Chondrocyte (in vitro differentiated cells): ENCODE data around the gene RPH3AL. TPM values are rescaled to one million over a fixed set of nuclear protein-coding genes. Genes with fewer than 3 reads are reported as not detected.
"Not testable (repeated sequence)": the region's sequence is repeated elsewhere in the genome, so short reads cannot be mapped to it uniquely, and the experiment has no call there.

ENCODE experiments used
- DNase-seq: peaks from one replicate; pipeline ENCODE4 v3.0.0; 2021; ENCODE audit warnings: mixed read lengths, low spot score
- H3K27ac Mint-ChIP-seq: one replicate; pipeline ENCODE4 v1.8.0; 2021; ENCODE audit warnings: mild to moderate bottlenecking, moderate library complexity, mixed read lengths; ENCODE audit not compliant: unreplicated experiment
- H3K27me3 Mint-ChIP-seq: 2 replicates; pipeline ENCODE4 v1.8.0; 2021; ENCODE audit warnings: low read depth, mixed read lengths
- H3K36me3 Mint-ChIP-seq: 2 replicates; pipeline ENCODE4 v1.8.0; 2021; ENCODE audit warnings: low read depth, mixed read lengths
- H3K4me1 Mint-ChIP-seq: 2 replicates; pipeline ENCODE4 v1.8.0; 2021; ENCODE audit warnings: low read depth, mild to moderate bottlenecking, mixed read lengths
- H3K4me3 Mint-ChIP-seq: one replicate; pipeline ENCODE4 v1.8.0; 2021; ENCODE audit warnings: mild to moderate bottlenecking, moderate library complexity, mixed read lengths; ENCODE audit not compliant: unreplicated experiment
- H3K9me3 Mint-ChIP-seq: 2 replicates; pipeline ENCODE4 v1.8.0; 2021; ENCODE audit warnings: low read depth, mixed read lengths
- total RNA-seq: library from RNA; stranded (reverse); gene quantifications from 3 replicates; pipeline ENCODE4 v1.2.1, GENCODE V29; 2021
- TF ChIP-seq, protein P1 (sequence below): fragments of 200-600 bp; sonication (generic); IDR thresholded peaks from 2 replicates; pipeline ENCODE4 v1.5.0; 2021; ENCODE audit warnings: antibody characterized with exemption, mild to moderate bottlenecking, moderate library complexity

The RPH3AL gene
- total RNA-seq, 1 donor from 2014 or later: 4.1 TPM

DNA sequence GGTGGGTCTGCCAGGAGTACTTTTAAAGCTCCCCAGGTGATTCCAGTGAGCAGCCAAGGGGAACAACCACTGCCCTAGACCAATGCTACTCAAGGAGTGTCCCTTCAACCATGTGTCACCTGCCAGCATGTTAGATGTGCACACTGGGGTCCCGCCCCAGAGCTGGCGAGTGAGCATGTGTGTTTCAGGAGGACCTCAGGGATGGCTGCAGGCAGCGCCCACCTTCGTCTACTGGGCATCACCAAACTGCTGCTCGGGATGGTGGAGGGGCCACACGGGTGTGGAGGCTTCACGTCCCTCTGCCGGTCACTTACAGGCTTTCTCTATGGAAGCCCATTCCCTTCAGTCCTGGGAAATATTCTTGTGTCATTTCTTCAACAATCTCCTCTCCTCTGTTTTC lies 142.2 kb downstream of the RPH3AL start:
- Mint-ChIP-seq H3K4me1 (no peaks in the 10 kb centered on the region), H3K9me3 (peaks cover 4% of the 10 kb centered on the region), H3K27ac (no peak overlapping the region), H3K27me3 (peaks cover 9% of the 10 kb centered on the region), H3K36me3 (peaks cover 1% of the 10 kb centered on the region), H3K4me3 (no peak overlapping the region)
- DNase-seq: no peak
- TF ChIP-seq, protein P1, sequence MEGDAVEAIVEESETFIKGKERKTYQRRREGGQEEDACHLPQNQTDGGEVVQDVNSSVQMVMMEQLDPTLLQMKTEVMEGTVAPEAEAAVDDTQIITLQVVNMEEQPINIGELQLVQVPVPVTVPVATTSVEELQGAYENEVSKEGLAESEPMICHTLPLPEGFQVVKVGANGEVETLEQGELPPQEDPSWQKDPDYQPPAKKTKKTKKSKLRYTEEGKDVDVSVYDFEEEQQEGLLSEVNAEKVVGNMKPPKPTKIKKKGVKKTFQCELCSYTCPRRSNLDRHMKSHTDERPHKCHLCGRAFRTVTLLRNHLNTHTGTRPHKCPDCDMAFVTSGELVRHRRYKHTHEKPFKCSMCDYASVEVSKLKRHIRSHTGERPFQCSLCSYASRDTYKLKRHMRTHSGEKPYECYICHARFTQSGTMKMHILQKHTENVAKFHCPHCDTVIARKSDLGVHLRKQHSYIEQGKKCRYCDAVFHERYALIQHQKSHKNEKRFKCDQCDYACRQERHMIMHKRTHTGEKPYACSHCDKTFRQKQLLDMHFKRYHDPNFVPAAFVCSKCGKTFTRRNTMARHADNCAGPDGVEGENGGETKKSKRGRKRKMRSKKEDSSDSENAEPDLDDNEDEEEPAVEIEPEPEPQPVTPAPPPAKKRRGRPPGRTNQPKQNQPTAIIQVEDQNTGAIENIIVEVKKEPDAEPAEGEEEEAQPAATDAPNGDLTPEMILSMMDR: no peak

DNA sequence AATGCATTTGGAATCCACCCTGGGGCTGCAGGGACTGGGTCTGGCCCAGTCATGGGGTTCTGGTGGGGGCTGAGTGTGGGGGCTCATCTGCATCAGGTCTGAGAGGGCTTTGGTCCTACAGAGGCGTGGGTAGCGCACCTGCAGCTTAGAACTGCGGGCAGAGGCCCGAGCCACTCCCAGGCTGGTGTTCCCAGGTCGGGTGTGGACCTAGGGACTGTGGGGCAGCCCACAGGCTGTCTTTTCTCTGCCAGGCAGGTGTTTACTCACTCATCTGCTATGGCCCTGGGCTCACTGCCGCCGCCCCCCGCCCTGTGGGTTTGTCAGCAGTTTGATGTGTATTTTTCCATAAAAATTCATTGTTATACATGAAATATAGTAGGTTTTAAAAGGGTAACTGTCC lies 144.2 kb downstream of the RPH3AL start:
- H3K4me3 Mint-ChIP-seq: no peak overlapping the region
- peaks cover 4% of the 10 kb centered on the region for H3K9me3 Mint-ChIP-seq
- TF ChIP-seq, protein P1: no peak
- H3K27me3 Mint-ChIP-seq: peaks cover 15% of the 10 kb centered on the region
- H3K27ac Mint-ChIP-seq: no peak overlapping the region
- no peak for DNase-seq
- no peaks in the 10 kb centered on the region for H3K4me1 Mint-ChIP-seq
- no peaks in the 10 kb centered on the region for H3K36me3 Mint-ChIP-seq

DNA sequence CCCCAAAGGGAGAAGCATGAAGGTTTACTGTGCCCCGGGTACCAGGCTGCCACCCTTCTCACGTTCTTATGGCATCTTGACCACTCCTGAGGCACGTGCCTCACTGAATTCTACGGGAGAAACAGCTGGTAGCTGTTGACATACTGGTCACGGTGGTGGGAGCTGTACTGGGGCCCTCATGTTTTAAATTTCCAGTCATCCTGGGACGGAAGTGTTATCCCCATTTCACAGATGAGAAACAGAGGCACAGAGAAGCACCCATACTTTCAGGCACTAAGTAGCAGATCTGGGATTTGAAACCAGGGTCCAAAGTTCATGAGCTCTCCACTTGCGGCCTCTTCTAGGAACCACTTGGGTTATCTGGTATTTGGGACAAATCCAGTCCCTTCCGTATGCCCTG lies 144.8 kb downstream of the RPH3AL start:
- H3K27me3 Mint-ChIP-seq: peaks cover 15% of the 10 kb centered on the region
- H3K4me3 Mint-ChIP-seq: no peak overlapping the region
- H3K36me3 Mint-ChIP-seq: no peaks in the 10 kb centered on the region
- no peaks in the 10 kb centered on the region for H3K4me1 Mint-ChIP-seq
- H3K27ac Mint-ChIP-seq: no peak overlapping the region
- DNase-seq: no peak
- peaks cover 4% of the 10 kb centered on the region for H3K9me3 Mint-ChIP-seq
- TF ChIP-seq, protein P1: no peak

DNA sequence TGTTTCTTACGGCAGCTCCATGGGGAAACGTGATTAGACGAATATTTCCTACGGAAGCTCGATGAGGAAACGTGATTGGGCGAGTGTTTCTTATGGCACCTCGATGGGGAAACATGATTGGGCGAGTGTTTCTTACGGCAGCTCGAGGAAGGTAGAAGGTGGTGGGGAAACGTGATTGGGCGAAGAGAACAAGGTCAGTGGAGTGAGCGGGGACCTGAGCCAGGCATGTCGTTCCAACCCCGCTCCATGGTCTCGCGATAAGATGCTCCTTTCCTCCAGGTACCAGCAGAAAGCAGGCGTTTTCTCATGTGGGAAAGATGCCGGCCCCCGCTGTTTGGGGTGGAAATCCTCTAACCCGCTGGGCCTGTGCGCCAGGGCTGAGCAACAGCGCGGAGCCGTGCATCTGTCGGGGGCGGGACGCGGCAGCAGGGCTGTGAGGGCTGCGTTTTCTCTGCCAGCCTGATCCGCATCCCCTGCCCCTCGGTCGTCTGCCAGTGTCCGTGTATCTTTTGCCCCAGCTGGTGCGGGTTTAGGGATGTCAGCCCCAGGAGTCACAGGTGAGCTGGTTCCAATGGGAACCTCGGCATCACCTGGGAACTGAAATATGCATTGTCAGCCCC lies 145.6 kb downstream of the RPH3AL start:
- peaks cover 4% of the 10 kb centered on the region for H3K9me3 Mint-ChIP-seq
- TF ChIP-seq, protein P1: no peak
- no peaks in the 10 kb centered on the region for H3K4me1 Mint-ChIP-seq
- H3K36me3 Mint-ChIP-seq: no peaks in the 10 kb centered on the region
- no peak overlapping the region for H3K4me3 Mint-ChIP-seq
- no peak for DNase-seq
- H3K27ac Mint-ChIP-seq: no peak overlapping the region
- peaks cover 17% of the 10 kb centered on the region for H3K27me3 Mint-ChIP-seq

- not testable (repeated sequence) for H3K4me3 Mint-ChIP-seq, H3K36me3 Mint-ChIP-seq, H3K4me1 Mint-ChIP-seq, H3K27ac Mint-ChIP-seq, DNase-seq, H3K9me3 Mint-ChIP-seq
- H3K27me3 Mint-ChIP-seq: peaks cover 17% of the 10 kb centered on the region
Observed at GRCh38 chr17:206484-206883, 146.1 kb downstream of the RPH3AL start.

GRCh38 chr17:205817-206216 lies 146.8 kb downstream of the RPH3AL start:
- TF ChIP-seq, protein P1: no peak
- Mint-ChIP-seq H3K36me3 (no peaks in the 10 kb centered on the region), H3K4me3 (no peak overlapping the region), H3K27me3 (peaks cover 17% of the 10 kb centered on the region), H3K4me1 (no peaks in the 10 kb centered on the region), H3K9me3 (peaks cover 4% of the 10 kb centered on the region), H3K27ac (no peak overlapping the region)
- no peak for DNase-seq
